OCI-LY7 (cell line): ENCODE results near the gene HACL1.

Source experiments
- EZH2phosphoT487 ChIP-seq: fragments of 200-600 bp; sonication (generic); IDR thresholded peaks from 2 replicates; pipeline ENCODE4 v1.6.1; 2018; ENCODE audit warnings: low read depth, borderline replicate concordance, mild to moderate bottlenecking, mixed run types, antibody characterized with exemption, low read length, moderate library complexity, mixed read lengths
- TF ChIP-seq, protein P1 (sequence below): fragments of 200-600 bp; sonication (generic); conservative IDR thresholded peaks from 2 replicates; pipeline ENCODE4 v1.5.1; 2014; ENCODE audit warnings: mild to moderate bottlenecking, antibody characterized with exemption, low read length, moderate library complexity, mixed read lengths

DNA sequence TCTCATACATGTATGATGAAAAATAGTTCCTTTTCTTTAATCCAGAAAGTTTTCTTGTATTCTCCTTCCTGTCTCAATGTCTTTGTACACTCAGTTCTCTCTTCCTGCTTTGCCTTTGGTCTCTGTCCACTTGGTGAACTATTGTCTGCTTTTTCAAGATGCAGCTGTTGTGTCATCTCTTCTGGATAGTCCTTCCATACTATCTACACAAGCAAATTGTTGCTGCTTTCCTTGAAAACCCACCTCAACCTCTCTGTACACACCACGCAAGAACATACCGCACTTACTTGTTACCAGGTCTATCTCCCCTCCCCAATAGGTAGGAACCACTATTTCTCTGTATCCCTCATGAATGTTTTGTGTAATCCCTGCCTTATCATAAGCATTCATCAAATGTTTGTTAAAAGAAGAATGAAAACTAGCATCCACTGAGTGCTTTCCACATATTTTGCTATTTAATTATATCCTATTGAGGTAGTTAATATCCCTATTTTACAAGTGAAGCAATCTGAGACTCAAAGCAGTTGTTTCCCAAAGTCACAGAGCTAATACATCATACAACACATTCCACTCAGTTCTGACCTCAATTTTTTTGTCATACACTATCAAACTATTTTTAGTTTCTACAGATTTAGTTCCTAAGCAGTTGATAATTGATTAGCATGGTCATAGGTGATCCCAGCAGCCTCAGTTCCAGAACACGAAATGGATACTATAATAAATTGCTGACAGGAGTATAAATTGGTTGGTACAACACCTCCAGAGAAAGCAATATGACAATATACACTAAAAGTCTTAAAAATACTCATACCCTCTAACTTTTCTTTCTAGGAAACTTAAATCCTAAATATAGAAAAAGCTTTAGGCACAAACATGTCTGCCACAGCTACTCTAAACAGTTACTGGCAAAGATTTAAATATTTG lies 19.6 kb downstream of the HACL1 start:
- no peak for TF ChIP-seq EZH2phosphoT487
- TF ChIP-seq, protein P1, sequence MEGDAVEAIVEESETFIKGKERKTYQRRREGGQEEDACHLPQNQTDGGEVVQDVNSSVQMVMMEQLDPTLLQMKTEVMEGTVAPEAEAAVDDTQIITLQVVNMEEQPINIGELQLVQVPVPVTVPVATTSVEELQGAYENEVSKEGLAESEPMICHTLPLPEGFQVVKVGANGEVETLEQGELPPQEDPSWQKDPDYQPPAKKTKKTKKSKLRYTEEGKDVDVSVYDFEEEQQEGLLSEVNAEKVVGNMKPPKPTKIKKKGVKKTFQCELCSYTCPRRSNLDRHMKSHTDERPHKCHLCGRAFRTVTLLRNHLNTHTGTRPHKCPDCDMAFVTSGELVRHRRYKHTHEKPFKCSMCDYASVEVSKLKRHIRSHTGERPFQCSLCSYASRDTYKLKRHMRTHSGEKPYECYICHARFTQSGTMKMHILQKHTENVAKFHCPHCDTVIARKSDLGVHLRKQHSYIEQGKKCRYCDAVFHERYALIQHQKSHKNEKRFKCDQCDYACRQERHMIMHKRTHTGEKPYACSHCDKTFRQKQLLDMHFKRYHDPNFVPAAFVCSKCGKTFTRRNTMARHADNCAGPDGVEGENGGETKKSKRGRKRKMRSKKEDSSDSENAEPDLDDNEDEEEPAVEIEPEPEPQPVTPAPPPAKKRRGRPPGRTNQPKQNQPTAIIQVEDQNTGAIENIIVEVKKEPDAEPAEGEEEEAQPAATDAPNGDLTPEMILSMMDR = no peak
